HG03558 (cell line): ENCODE data around the gene APIP.

Source experiments
- ATAC-seq: cut with Tn5 transposase; IDR thresholded peaks from one replicate; pipeline ENCODE4 v1.9.1; 2021; ENCODE audit warnings: moderate number of reproducible peaks; ENCODE audit not compliant: unreplicated experiment; ENCODE audit errors: extremely low read depth

APIP gene

GRCh38 chr11:34890812-34891211 is 25.4 kb downstream of the APIP start:
- no peak for ATAC-seq

GRCh38 chr11:34890089-34890488 is 26.1 kb downstream of the APIP start:
- ATAC-seq, result no peak

- no peak for ATAC-seq
Measured at GRCh38 chr11:34887260-34887659, 28.9 kb downstream of the APIP start.

GRCh38 chr11:34886609-34887008 is 29.6 kb downstream of the APIP start:
- no peak for ATAC-seq

- ATAC-seq, result no peak
Measured at GRCh38 chr11:34881900-34882299, 34.3 kb downstream of the APIP start.

- no peak for ATAC-seq
Measured at GRCh38 chr11:34877375-34877975, 38.7 kb downstream of the APIP start.

- no peak for ATAC-seq
Measured at GRCh38 chr11:34874202-34874601, 42.0 kb downstream of the APIP start.

GRCh38 chr11:34870548-34871196 is 45.5 kb downstream of the APIP start:
- no peak for ATAC-seq

- ATAC-seq, result no peak
Measured at GRCh38 chr11:34869425-34869824, 46.8 kb downstream of the APIP start.

- no peak for ATAC-seq
Measured at GRCh38 chr11:34866375-34866774, 49.8 kb downstream of the APIP start.

- ATAC-seq, result no peak
Measured at GRCh38 chr11:34865261-34865660, 50.9 kb downstream of the APIP start.

- no peak for ATAC-seq
Measured at GRCh38 chr11:34864424-34864823, 51.8 kb downstream of the APIP start.

GRCh38 chr11:34863048-34863447 is 53.1 kb downstream of the APIP start:
- ATAC-seq, result no peak

GRCh38 chr11:34860518-34860917 is 55.7 kb downstream of the APIP start:
- ATAC-seq, result no peak

GRCh38 chr11:34860034-34860433 is 56.1 kb downstream of the APIP start:
- ATAC-seq, result no peak

- no peak for ATAC-seq
Measured at GRCh38 chr11:34859496-34859895, 56.7 kb downstream of the APIP start.

GRCh38 chr11:34857463-34857862 is 58.7 kb downstream of the APIP start:
- ATAC-seq, result no peak

- no peak for ATAC-seq
Measured at GRCh38 chr11:34856251-34856650, 59.9 kb downstream of the APIP start.

- no peak for ATAC-seq
Measured at GRCh38 chr11:34855754-34856095, 60.5 kb downstream of the APIP start.

- ATAC-seq, result no peak
Measured at GRCh38 chr11:34855021-34855753, 61.0 kb downstream of the APIP start.

- no peak for ATAC-seq
Measured at GRCh38 chr11:34851916-34852315, 64.3 kb downstream of the APIP start.

- no peak for ATAC-seq
Measured at GRCh38 chr11:34850334-34850733, 65.8 kb downstream of the APIP start.
